GF-D8 (cell line): ENCODE measurements around the gene FBXL3.
A peak's percentile ranks its signal among the peaks of the same experiment; 100 is the strongest.

Experiments
- DNase-seq: peaks from one replicate; lab custom pipeline; 2025; lab: John Stamatoyannopoulos, UW

Gene FBXL3, protein sequence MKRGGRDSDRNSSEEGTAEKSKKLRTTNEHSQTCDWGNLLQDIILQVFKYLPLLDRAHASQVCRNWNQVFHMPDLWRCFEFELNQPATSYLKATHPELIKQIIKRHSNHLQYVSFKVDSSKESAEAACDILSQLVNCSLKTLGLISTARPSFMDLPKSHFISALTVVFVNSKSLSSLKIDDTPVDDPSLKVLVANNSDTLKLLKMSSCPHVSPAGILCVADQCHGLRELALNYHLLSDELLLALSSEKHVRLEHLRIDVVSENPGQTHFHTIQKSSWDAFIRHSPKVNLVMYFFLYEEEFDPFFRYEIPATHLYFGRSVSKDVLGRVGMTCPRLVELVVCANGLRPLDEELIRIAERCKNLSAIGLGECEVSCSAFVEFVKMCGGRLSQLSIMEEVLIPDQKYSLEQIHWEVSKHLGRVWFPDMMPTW

DNA sequence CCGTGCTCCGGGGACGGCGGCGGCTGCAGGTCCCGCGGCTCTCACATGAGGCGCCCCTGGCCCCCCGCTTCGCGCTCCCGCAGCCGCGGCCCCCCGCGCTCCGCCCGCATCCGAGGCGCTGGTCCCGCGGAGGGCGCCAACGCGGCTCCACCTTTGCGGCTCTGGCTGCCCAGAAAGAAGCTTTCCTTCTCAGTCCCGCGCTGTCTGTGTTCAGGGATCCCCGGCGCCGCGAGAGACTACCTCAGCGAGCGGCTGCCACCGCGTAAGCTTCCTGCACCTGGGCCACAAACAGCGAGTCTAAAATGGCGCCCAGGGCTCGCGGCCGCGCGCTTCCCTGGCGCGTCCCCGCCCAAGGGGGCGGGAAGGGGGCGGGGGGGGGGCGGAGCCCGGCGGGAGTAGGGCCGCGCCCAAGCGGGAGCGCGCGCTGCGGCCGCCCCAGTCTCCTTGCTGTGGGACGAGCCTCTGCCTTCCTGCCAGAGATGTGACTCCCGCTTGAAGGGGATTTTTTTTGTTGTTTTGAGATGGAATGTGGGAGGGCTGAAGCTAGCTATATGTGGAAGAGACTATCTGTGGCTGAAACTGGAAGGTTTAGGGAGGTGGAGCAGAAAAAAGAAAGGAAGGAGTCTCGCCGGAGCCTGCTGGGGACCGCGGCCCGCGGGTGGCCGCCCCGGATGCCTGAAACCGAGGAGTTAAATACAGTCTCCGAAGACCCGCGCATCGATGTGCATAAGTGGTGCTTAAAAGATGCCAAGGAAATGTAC, at the start of gene FBXL3:
FBXL3 (minus strand) TSS at position 299 of the 761 bp plus-strand sequence. CDS start 5,299 bp downstream, outside the sequence.
- peak; percentile 71 for DNase-seq

DNA sequence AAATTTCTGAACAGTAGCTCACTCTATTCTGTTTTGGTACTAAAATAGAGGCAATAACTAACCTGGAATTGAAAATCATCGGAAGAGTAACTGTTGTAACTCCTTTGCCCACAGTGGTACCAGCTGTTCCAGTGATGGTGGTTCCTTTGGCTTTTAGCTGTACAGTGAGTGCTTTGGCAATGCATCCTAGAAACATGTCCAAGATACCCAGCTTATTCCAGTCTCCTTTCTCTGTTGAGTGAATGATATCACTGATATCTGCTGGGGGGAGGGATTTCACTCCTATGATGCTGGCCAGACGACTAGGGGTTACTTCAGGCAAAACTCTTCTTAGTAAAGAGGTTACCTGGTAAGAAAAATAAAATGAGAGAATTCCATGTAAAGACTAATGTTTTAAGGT, 40.6 kb upstream of the FBXL3 start:
- DNase-seq, result no peak

DNA sequence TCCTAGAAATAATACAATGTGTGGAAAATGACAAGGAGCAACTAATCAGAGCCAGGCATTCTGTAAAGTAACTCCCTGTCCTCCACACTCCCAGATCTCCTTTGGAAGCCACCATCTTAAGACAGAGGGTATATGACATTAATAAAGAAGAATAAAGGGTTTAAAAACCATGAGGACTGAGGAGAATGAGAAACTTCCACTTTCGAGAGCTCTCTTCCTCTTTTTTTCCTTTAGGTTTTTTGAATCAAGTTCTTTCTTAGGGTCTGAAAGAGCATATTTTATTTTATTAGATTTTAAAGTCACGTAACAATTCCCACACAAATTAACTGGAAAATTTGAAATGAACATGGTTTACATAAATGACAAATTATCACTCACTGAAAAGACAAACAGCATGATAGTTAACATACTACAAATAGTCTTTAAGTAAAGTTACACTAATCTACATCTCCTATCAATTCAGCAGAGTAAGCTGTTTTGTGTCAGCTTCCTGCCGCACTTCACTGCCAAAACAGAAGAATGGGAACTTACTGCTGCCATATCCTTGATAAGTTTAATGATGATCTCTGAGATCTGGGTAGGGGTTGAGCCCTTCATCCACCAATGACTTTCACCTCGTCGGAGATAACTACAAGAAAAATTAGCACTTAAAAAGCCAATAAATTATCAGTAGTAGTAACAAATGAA, 38.6 kb upstream of the FBXL3 start:
- DNase-seq, result no peak

DNA sequence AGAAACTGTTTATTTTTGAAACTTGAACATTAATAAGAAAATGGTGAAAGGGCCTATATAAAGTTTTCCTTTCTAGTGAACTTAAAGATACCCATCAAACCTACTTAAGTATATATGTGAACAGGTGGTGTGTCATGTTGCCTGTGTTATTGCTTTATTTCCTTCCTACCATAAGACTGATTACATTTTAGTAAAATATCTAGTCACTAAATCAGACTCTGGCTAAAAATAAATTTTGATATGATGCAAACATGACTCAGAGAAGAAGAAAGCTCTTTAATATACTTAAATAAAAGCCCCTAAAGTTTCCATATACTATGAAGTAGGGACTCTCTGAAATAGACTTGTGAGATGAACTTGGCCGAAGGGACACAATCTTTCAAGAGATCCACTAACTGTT, 35.1 kb upstream of the FBXL3 start:
- DNase-seq, result no peak

DNA sequence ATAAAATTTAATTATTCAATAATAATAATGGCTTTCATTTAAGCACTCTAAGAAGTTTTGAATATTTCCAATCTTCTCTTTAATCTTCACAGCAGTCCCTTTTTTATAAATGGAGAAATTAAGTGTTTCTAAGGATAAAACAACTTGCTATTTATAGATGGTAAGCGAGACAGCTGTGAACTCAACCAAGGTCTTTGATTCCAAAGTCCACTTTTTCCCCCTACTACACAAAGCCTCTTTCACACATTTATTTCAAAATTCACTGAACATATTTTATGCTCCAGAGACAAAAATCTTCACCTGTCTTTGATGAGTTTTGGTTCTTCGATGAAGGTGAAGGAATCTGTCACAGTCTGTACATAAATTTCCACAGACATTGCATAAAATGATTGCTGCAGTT, 34.4 kb upstream of the FBXL3 start:
- no peak for DNase-seq

DNA sequence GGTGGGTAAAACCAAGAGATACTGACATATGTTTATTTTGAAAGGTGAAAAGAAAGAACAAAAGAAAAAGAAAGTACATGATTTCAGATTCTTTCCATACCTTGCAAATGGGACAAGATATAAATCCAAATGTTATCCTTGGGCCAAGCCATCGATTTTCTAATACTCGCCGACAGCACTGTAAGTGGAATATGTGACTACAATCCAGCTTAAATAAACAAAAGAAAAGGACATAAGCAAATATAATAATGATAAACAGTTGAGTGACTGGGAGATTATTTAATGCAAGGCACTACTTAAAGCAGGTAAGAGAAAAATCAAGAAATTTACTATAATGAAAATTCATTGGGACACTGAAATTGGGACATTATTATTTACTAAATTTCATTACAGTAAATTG, 29.9 kb upstream of the FBXL3 start:
- no peak for DNase-seq

DNA sequence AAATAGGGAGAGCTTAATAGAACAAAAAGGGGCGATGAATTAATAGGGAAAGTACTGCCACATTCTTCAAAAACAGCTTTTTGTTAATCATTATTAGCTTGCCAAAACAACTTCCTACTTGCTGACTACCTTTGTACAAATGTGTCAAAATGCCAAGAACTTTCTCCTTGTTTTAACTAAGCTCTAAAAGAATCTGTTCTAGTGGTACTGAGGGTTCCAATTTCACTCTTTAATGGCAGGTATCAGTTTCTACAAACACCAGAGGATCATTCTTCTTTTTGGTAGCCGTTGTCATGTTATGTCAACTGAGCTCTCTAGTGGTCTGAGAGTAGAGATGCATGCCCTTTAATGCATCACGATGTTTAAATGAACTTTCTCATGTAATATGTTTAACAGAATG, 29.4 kb upstream of the FBXL3 start:
- DNase-seq, result no peak

DNA sequence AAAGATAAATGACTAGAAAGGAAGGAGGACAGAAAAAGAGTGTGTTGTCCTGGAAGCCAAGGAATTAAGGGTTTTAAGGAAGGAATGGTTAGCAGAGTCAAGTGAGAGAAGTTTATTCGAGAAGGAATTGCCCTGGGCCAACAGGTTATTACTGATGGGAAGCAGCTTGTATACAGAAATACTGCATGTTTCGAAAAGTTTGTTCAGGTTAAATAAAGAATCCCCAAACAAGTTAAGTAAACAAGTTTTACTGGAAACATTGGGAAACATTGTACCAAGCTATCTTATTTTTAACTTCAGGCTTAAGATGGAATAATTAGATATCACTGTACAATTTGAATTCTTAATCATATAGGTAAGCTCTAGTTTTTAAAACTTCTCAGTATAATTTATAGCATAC, 28.2 kb upstream of the FBXL3 start:
- DNase-seq, result no peak

DNA sequence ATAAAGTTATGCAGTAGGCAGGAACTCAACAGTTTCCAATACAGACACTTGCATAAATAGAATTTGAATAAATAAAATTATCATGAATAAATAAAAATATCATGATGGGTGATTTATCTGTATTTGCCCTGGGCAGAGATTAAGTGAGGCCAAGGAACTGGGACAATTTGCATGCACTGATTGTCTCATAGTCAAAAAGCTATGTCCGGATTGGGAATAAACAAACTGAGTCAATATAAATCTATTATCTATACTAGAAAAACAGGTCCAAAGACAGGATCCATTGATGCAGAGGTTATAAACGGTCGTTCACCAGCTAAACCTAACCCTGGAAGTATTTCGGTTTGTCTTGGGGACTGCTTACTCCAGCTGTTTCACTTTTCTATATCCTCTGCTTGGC, 26.2 kb upstream of the FBXL3 start:
- DNase-seq, result no peak

DNA sequence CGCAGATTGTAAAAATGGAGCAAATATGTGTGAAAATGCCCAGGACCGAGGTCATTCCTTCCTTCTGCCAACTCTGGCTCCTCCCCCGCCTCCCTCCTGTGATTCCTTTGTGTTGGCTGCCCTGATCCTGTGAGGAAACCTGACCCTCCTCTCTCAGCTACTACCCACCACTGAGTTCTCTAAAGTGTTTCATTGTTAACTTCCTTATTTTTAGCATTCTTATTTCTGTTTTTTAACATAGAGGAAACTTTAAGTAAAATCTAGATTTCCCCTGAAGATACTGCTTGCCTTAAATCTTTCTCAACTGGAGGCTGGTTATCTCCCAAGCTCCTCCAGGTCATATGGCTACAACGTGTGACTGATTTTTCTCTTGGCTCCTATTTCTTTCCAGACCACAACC, 21.7 kb upstream of the FBXL3 start:
- peak; percentile 40 for DNase-seq

DNA sequence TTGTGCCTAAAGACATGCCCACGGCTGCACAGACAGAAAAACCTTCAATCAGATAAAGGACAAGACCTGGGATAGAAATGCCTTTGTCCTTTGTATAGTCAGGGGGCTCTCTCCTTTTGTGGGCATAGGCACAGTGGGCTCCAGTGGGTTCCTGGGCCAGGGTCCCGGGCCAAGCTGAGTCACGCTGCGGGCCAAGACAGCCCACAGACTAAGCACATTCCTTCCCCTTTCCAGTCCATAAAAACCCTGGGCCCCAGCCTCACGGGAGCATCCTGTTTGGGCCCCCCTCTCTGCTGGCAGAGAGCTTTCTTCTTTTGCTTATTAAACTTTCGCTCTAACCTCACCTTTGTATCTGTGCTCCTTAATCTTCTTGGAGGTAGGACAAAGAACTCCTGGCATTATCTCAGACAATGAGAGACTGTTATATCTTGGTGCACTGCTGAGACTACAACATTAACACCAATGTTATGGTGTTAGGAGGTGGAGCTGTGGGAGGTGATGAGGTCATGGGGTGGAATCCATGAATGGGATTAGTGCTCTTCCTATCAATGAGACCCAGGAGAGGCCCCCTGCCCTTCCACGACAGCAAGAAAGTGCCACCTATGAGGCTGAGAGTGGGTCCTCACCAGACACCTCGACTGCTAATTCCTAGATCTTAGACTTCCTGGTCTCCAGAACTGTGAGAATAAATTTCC, 20.8 kb upstream of the FBXL3 start:
- DNase-seq, result no peak

DNA sequence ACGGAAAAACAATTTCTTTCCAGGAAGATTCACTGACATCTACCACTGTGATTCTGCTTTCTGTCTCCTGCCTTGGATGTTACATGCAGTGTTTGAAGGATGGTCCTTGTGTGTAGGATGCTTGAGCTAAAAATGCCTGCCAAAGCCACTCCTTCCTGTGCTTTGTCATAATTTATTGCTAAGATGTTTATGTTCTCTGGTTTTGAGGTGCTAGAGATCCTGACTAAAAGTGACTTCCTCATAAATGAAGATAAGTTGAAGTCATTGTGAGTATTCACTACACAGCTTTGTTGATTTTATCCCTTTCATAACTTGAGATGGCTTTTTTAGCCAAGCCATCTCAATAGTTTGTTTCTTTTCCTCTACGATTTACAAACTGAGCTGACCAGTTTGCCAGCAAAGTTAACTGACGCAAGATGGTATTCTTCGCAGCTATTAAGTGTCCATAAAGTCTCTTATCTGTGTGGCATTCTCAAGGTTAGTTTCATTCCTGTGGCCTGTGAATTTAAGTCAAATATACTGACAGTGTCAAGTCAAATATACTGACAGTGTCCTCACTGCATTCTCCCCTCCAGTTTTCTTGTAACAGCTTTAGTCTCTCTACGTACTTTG, 15.7 kb upstream of the FBXL3 start:
- no peak for DNase-seq

DNA sequence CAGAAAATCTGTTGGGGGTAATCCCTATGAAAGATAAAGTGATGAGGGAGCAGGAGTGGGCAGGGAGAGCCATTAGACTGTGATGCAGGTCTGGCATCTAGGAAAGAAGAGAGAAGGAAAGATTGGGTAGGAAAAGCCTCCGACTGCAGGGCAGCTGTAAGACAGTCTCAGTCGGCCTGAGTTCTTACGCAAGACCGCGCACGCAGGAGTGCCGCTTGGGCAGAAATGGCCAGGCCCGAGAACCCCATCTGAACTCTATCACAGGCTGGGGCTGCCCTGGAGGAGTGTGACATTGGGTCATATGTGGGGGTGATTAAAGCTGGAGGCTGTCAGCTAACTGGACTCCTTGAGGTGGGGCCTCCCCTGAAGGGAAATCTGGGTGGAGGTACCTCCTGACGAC, 13.9 kb upstream of the FBXL3 start:
- DNase-seq, result no peak

DNA sequence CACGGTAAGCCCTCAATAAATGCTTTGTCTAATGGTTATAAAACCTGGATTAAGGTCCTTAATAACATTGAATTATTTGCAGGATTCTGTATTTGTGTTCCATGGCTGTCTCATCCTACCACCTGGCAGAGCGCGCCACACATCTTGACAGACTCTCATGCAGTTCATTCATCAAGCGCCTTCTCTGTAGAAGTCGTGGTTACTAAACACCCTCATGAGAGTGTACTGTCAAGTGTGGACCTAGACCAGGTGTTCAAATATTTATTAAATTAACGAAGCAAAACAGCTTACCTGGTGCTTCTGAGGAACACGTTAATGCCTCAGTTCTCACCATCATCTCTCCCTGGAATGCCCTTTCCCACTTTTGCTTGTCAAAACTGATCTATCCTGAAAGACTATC, 13.1 kb upstream of the FBXL3 start:
- no peak for DNase-seq

DNA sequence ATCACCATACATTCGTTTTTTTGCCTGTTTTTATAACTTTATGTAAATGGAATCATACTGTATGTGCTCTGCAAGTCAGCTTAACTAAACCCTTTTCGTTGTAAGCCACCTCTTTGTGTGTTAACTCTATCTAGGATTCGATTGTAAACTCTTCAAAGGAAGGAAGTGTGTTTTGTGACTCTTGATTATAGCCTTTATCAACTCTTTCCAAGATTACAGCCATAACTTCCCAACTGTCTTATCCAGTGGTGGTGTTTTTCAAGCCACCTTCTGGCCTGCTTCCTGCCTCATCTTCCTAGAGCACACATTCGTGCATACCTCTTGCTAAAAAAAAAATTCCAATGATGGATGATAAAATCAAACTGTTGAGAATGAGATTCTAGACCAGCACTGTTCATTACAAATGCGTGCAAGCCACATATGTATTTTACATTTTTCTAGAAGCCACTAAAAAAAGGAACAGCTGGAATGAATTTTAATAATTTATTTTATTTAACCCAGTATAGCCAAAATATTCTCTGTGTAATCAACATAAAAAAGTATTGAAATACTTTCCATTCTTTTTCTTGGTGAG, 12.0 kb upstream of the FBXL3 start:
- no peak for DNase-seq

DNA sequence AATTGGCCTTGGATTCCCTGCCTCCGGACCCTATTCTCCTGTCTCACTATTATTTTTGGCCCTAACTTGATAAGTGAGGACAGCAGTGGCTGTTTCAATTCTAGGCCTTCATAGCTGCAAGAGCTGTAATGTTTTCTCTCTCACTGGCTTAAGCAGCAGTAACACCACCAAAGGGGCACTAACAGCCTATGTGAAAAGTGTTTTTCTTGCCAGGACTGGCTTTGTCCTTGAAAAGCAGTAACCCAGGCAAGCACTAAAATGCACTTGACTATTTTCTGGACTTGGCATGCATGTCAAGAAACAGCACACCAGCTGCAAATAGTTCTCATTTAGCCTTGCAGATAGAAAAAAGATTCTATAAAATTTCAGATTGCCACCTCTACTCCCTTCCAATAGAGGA, 9.3 kb upstream of the FBXL3 start:
- DNase-seq, result no peak

DNA sequence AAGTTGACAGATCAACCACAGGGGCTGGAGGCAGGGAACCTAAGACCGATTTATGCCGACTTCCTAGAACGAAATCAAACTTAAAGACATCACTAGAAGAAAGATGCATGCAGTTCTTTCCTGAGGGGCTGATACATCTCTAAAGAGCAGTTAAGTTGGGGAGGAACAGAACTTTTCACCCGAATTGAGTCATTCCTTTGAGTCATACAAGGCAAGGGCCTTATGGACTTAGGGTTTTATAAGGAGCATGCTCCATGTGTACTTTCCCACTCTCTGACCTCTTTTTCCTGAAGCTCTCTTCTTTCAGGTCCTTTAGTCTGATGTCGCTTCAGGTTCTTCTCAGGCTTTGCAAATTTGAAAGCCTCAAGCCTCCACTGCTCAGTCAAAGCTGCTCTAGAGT, 7.9 kb upstream of the FBXL3 start:
- DNase-seq, result no peak

DNA sequence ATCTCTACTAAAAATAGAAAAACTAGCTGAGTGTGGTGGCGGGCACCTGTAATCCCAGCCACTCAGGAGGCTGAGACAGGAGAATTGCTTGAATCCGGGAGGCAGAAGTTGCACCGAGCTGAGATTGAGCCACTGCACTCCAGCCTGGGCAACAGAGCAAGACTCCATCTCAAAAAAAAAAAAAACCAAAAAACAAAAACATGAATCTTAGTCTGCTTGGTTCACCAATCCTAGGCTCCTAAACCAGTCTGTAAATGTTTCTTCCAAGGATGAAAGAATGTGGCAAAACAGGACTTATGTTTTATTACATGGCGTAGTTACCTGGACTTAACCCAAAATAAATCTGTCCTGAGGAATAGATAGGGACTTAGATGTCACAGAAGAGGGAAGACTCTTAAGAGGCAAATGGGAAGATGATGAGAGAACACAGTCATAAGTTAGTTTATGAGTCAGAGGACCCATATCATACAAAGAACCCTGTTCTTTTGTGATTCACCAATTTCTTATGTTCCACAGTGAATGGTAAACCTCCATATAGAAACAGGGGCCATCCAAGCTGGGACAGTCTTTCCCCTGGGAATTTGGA, 6.9 kb upstream of the FBXL3 start:
- DNase-seq, result no peak

DNA sequence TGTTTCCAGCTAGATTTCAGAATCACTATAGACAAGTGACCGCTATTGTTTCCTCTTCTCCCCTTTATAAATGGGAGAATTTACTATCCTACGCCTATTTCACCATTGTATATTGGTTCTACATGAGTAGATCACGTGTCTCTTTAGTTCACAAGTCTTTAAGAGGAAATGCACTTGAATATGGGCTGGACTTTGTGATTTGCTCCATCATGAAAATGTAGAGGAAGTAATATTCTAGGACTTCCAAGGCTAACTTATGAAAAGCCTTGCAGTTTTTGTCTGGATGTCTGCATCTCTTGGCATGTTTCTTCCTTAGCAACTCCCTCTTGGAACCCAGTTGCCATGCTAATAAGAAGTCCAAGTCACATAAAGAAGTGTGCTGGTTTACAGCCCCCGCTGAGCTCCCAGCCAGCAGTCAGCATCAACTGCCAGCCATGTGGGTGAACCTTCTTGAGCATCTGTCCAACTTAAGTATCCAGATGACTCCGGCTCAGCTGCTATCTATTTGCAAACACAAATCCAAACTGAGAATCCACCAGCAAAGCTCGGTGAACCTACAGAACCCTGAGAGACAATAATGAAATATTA, 4.8 kb upstream of the FBXL3 start:
- no peak for DNase-seq

DNA sequence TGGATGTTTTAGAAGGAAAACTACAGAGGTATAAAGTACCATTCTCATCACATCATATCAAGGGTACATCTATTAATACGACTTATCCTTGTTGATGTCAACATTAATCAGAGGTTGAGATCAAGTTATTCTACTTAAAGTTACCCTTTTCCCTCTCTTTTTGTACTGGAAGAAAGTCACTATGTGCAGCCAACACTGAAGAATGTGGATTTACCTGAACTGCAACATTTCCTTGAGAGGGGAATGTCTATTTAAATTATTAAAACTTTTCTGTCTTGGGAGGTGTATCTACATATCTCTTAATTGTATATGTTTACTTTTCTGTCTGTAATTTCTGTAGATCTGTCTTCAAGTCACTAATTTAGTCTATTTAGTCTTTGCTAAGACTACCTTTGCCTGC, 2.5 kb upstream of the FBXL3 start:
- no peak for DNase-seq

DNA sequence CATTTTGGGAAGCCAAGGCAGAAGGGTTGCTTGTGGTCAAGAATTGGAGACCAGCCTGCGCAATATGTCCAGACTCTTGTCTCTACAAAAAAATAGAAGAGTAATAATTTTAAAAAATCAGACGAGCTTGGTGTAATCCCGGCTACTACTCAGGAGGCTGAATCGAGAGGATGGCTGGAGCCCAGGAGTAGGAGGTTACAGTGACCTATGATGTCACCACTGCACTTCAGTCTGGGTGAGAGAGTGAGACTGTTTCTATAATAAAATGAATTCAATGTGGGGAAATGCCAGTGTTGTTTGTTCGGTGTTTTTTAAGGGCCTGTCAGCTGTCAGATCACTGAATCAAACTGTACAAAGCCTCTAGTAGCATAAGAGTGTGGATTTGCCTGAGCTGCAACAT, 1.2 kb upstream of the FBXL3 start:
- no peak for DNase-seq
